HG03565 (cell line): ENCODE data around the gene OR4D1.

Source experiments
- ATAC-seq: cut with Tn5 transposase; IDR thresholded peaks from one replicate; pipeline ENCODE4 v1.9.1; 2021; ENCODE audit warnings: mild to moderate bottlenecking, moderate library complexity; ENCODE audit not compliant: unreplicated experiment

Gene OR4D1

GRCh38 chr17:58153046-58153445 lies 4.9 kb downstream of the OR4D1 start:
- no peak for ATAC-seq

GRCh38 chr17:58153671-58154070 lies 5.5 kb downstream of the OR4D1 start:
- no peak for ATAC-seq

GRCh38 chr17:58156839-58157803 lies 8.9 kb downstream of the OR4D1 start:
- no peak for ATAC-seq

GRCh38 chr17:58158181-58158580 lies 10.0 kb downstream of the OR4D1 start:
- no peak for ATAC-seq

- ATAC-seq: no peak
These were observed 13.4 kb downstream of the OR4D1 start for GRCh38 chr17:58161566-58161965.

- no peak for ATAC-seq
These were observed 17.8 kb downstream of the OR4D1 start for GRCh38 chr17:58165981-58166380.

- no peak for ATAC-seq
These were observed 18.5 kb downstream of the OR4D1 start, which contains the start of gene OR4D2 for GRCh38 chr17:58166682-58167081. Gene OR4D2, plus strand, starts transcription at chr17:58166982. Its CDS starts 2,674 bp downstream, at chr17:58169656.

- ATAC-seq: no peak
These were observed 22.4 kb downstream of the OR4D1 start for GRCh38 chr17:58170622-58171021.

- ATAC-seq: no peak
These were observed 24.3 kb downstream of the OR4D1 start for GRCh38 chr17:58172369-58173071.

GRCh38 chr17:58174871-58175270 lies 26.7 kb downstream of the OR4D1 start:
- no peak for ATAC-seq

GRCh38 chr17:58176200-58176599 lies 28.0 kb downstream of the OR4D1 start:
- no peak for ATAC-seq

- ATAC-seq: no peak
These were observed 33.6 kb downstream of the OR4D1 start for GRCh38 chr17:58181796-58182195.

GRCh38 chr17:58183514-58183913 lies 35.3 kb downstream of the OR4D1 start:
- no peak for ATAC-seq

- ATAC-seq: no peak
These were observed 36.3 kb downstream of the OR4D1 start for GRCh38 chr17:58184308-58184985.

- ATAC-seq: no peak
These were observed 37.0 kb downstream of the OR4D1 start for GRCh38 chr17:58184986-58185761.

GRCh38 chr17:58186591-58186990 lies 38.4 kb downstream of the OR4D1 start:
- no peak for ATAC-seq

GRCh38 chr17:58187063-58187462 lies 38.9 kb downstream of the OR4D1 start:
- ATAC-seq: no peak

- no peak for ATAC-seq
These were observed 39.5 kb downstream of the OR4D1 start for GRCh38 chr17:58187675-58188074.

GRCh38 chr17:58189436-58190146 lies 41.4 kb downstream of the OR4D1 start:
- no peak for ATAC-seq
